H9 (cell line): ENCODE measurements around the gene CYGB. TPM values are rescaled to one million over a fixed set of nuclear protein-coding genes. Genes with fewer than 3 reads are reported as not detected.

Experiments
- DNase-seq: peaks from one replicate; pipeline ENCODE4 v3.0.0-alpha.2; 2017
- H2AFZ ChIP-seq: one replicate; pipeline ENCODE4 v1.6.1; 2013; ENCODE audit warnings: mild to moderate bottlenecking, low read length, control low read depth, moderate library complexity
- H2AK5ac ChIP-seq: 2 replicates; pipeline ENCODE4 v1.6.1; 2013; ENCODE audit warnings: low read length, control low read depth, mixed read lengths; ENCODE audit not compliant: insufficient read length
- H2BK120ac ChIP-seq: one replicate; pipeline ENCODE4 v1.6.1; 2013; ENCODE audit warnings: low read depth, mild to moderate bottlenecking, low read length, control low read depth, inconsistent platforms; ENCODE audit not compliant: poor library complexity, severe bottlenecking
- H2BK12ac ChIP-seq: 2 replicates; pipeline ENCODE4 v1.6.1; 2013; ENCODE audit warnings: low read length, control low read depth, mixed read lengths, low read depth; ENCODE audit not compliant: insufficient read length
- H2BK15ac ChIP-seq: 2 replicates; pipeline ENCODE4 v1.6.1; 2013; ENCODE audit warnings: low read depth, low read length, control low read depth
- H2BK20ac ChIP-seq: one replicate; pipeline ENCODE4 v1.6.1; 2013; ENCODE audit warnings: low read depth, mild to moderate bottlenecking, low read length, control low read depth, inconsistent platforms; ENCODE audit not compliant: poor library complexity, severe bottlenecking
- H2BK5ac ChIP-seq: 2 replicates; pipeline ENCODE4 v1.6.1; 2013; ENCODE audit warnings: low read length, control low read depth, mixed read lengths; ENCODE audit not compliant: insufficient read length
- H3K14ac ChIP-seq: 2 replicates; pipeline ENCODE4 v1.6.1; 2013; ENCODE audit warnings: low read length, control low read depth; ENCODE audit not compliant: insufficient read depth
- H3K18ac ChIP-seq: 2 replicates; pipeline ENCODE4 v1.6.1; 2013; ENCODE audit warnings: low read depth, mild to moderate bottlenecking, mixed read lengths, low read length, control low read depth; ENCODE audit not compliant: insufficient read length
- H3K23ac ChIP-seq: 2 replicates; pipeline ENCODE4 v1.6.1; 2013; ENCODE audit warnings: low read length, control low read depth, mixed read lengths, low read depth; ENCODE audit not compliant: insufficient read length
- H3K23me2 ChIP-seq: 2 replicates; pipeline ENCODE4 v1.6.1; 2013; ENCODE audit warnings: low read depth, mild to moderate bottlenecking, mixed read lengths, low read length, control low read depth; ENCODE audit not compliant: insufficient read length, poor library complexity, severe bottlenecking
- H3K27ac ChIP-seq: 2 replicates; pipeline ENCODE4 v1.5.1; 2013; ENCODE audit warnings: low read length, control low read depth, mixed read lengths, low read depth; ENCODE audit not compliant: insufficient read length
- H3K27me3 ChIP-seq: 2 replicates; pipeline ENCODE4 v1.6.1; 2013; ENCODE audit warnings: low read length, control low read depth, inconsistent platforms; ENCODE audit not compliant: insufficient read depth
- H3K4ac ChIP-seq: 2 replicates; pipeline ENCODE4 v1.6.1; 2013; ENCODE audit warnings: low read depth, mild to moderate bottlenecking, control low read depth, inconsistent platforms, low read length, moderate library complexity
- H3K4me1 ChIP-seq: 2 replicates; pipeline ENCODE4 v1.6.1; 2013; ENCODE audit warnings: low read length, control low read depth, inconsistent platforms; ENCODE audit not compliant: insufficient read depth
- H3K4me2 ChIP-seq: 2 replicates; pipeline ENCODE4 v1.6.1; 2013; ENCODE audit warnings: low read length, control low read depth, mixed read lengths; ENCODE audit not compliant: insufficient read length, insufficient read depth
- H3K56ac ChIP-seq: 2 replicates; pipeline ENCODE4 v1.6.1; 2013; ENCODE audit warnings: low read depth, mild to moderate bottlenecking, mixed read lengths, low read length, control low read depth; ENCODE audit not compliant: insufficient read length
- H3K79me1 ChIP-seq: 2 replicates; pipeline ENCODE4 v1.6.1; 2013; ENCODE audit warnings: low read depth, mild to moderate bottlenecking, moderate library complexity, low read length, control low read depth, inconsistent platforms; ENCODE audit not compliant: insufficient read depth, poor library complexity, severe bottlenecking
- H3K79me2 ChIP-seq: 2 replicates; pipeline ENCODE4 v1.6.1; 2013; ENCODE audit warnings: low read length, control low read depth, inconsistent platforms; ENCODE audit not compliant: insufficient read depth
- H3K9ac ChIP-seq: 2 replicates; pipeline ENCODE4 v1.6.1; 2013; ENCODE audit warnings: low read length, control low read depth, mixed read lengths; ENCODE audit not compliant: insufficient read length; ENCODE audit errors: extremely low read depth
- H3K9me3 ChIP-seq: one replicate; pipeline ENCODE4 v1.6.1; 2013; ENCODE audit warnings: low read depth, low read length, inconsistent platforms; ENCODE audit not compliant: control insufficient read depth
- H3T11ph ChIP-seq: one replicate; pipeline ENCODE4 v1.6.1; 2013; ENCODE audit warnings: mild to moderate bottlenecking, low read length, control low read depth, inconsistent platforms
- H4K20me1 ChIP-seq: one replicate; pipeline ENCODE4 v1.6.1; 2013; ENCODE audit not compliant: control insufficient read depth, insufficient read length, insufficient read depth
- H4K5ac ChIP-seq: 2 replicates; pipeline ENCODE4 v1.6.1; 2013; ENCODE audit warnings: low read depth, mild to moderate bottlenecking, mixed read lengths, low read length, control low read depth; ENCODE audit not compliant: insufficient read length
- H4K8ac ChIP-seq: replicated peaks from 2 replicates; pipeline ENCODE4 v1.6.1; 2013; ENCODE audit warnings: low read length, control low read depth, mixed read lengths, low read depth; ENCODE audit not compliant: insufficient read length
- H4K91ac ChIP-seq: 2 replicates; pipeline ENCODE4 v1.6.1; 2013; ENCODE audit warnings: low read depth, mild to moderate bottlenecking, moderate library complexity, mixed read lengths, low read length, control low read depth; ENCODE audit not compliant: insufficient read length
- H3K27ac Mint-ChIP-seq, 3 experiments: 2 replicates in 2 of 3; 3 replicates in 1 of 3; pipeline ENCODE4 v1.8.0; 2020 to 2021; ENCODE audit warnings: mixed read lengths in 3 of 3, mild to moderate bottlenecking in 1 of 3, moderate library complexity in 1 of 3
- H3K27me3 Mint-ChIP-seq: 2 replicates; pipeline ENCODE4 v1.8.0; 2021; ENCODE audit warnings: low read depth, mild to moderate bottlenecking, moderate library complexity, mixed read lengths
- H3K36me3 Mint-ChIP-seq, 3 experiments: 2 replicates in 2 of 3; 3 replicates in 1 of 3; pipeline ENCODE4 v1.8.0; 2020 to 2021; ENCODE audit warnings: low read depth in 3 of 3, mixed read lengths in 3 of 3; ENCODE audit not compliant: insufficient read depth in 1 of 3
- H3K4me1 Mint-ChIP-seq, 2 experiments: 2 replicates each; pipeline ENCODE4 v1.8.0; 2020; ENCODE audit warnings: mixed read lengths in 2 of 2
- H3K4me3 Mint-ChIP-seq, 2 experiments: 2 replicates in 1 of 2; 3 replicates in 1 of 2; pipeline ENCODE4 v1.8.0; 2020 to 2021; ENCODE audit warnings: mild to moderate bottlenecking in 2 of 2, mixed read lengths in 2 of 2, moderate library complexity in 1 of 2
- H3K9me3 Mint-ChIP-seq, 2 experiments: 2 replicates in 1 of 2; 3 replicates in 1 of 2; pipeline ENCODE4 v1.8.0; 2020; ENCODE audit warnings: mild to moderate bottlenecking in 2 of 2, mixed read lengths in 2 of 2, moderate library complexity in 1 of 2
- WGBS: extraction: QIAGEN DNeasy Blood & Tissue Kit; methylation state at CpG from one replicate; pipeline ENCODE4 v1.1.7; 2013; ENCODE audit warnings: missing lambda C conversion rate, low lambda C conversion rate, mixed read lengths; ENCODE audit not compliant: insufficient read length; ENCODE audit errors: extremely low coverage; 5-methylcytosine and 5-hydroxymethylcytosine counted together
- total RNA-seq: library from RNA; stranded (reverse); gene quantifications from 2 replicates; pipeline ENCODE4 v1.2.1, GENCODE V29; 2021
- TF ChIP-seq, protein P1 (sequence below): fragments of 200-600 bp; sonication (generic); conservative IDR thresholded peaks from 3 replicates; pipeline ENCODE4 v1.8.0; 2021; ENCODE audit warnings: antibody characterized with exemption, mild to moderate bottlenecking

The CYGB gene
- total RNA-seq, 1 experiment from 2014 or later = 2.4 TPM

DNA sequence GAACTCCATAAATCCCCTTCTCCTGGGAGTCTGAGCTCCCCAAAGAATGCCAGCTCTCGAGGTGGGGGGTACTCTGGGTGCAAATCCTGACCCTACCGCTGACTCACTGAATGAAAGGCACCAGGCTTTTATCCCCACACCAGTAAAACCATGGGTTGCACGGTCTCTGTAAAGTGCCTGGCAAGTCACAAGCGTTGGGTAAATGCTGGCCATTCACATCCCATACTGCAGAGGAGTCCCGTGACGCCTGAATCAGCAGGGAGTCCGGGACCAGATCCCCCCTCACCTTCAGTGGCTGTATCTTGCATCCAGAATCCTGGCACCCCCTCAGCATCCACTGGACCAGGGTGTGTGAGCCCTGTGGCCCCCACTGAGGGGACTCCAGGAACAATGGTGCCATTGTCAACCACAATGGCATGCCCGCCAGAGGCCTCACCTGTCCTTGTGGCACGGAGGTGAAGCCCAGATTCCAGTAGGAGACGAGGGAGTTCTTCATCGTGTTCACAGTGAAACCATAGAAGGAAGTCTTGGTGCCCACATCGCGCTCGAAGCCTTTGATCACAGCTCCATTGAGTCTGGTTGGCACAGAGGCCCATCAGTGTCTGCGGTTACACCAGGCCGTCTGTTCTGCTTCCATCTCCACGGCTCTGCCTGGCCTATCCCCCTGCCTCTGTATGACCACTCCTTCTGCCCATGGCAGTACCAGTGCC is 34.8 kb upstream of the CYGB start:
- Histone ChIP-seq H3K79me1 (no peaks in the 10 kb centered on the region), H3K4me1 (no peaks in the 10 kb centered on the region; the same call in 1 of the 2 replicates), H2BK15ac (no peak overlapping the region), H3T11ph (no peak overlapping the region), H3K4me2 (no peak overlapping the region), H3K23ac (no peak overlapping the region), H3K14ac (no peak overlapping the region), H2AFZ (no peak overlapping the region), H3K23me2 (no peaks in the 10 kb centered on the region), H2BK5ac (no peak overlapping the region), H2BK20ac (no peak overlapping the region), H4K5ac (no peak overlapping the region), H4K20me1 (no peaks in the 10 kb centered on the region), H3K4ac (no peak overlapping the region), H3K56ac (no peak overlapping the region), H4K91ac (no peak overlapping the region), H3K27ac (no peak overlapping the region), H3K9ac (no peak overlapping the region), H2BK120ac (no peak overlapping the region), H4K8ac (no peak overlapping the region), H2BK12ac (no peak overlapping the region), H3K27me3 (no peaks in the 10 kb centered on the region), H2AK5ac (no peak overlapping the region), H3K18ac (no peak overlapping the region), H3K79me2 (no peaks in the 10 kb centered on the region), H3K9me3 (no peaks in the 10 kb centered on the region)
- no peak overlapping the region for H3K4me3 Mint-ChIP-seq
- peaks cover 0 to 5% (median 0%) of the 10 kb centered on the region in 3 experiments; a peak in 3 of 7 replicates for H3K36me3 Mint-ChIP-seq
- H3K27me3 Mint-ChIP-seq = no peaks in the 10 kb centered on the region; the same call in 1 of the 2 replicates
- no peak overlapping the region; a peak in 1 of 7 replicates for H3K27ac Mint-ChIP-seq
- H3K9me3 Mint-ChIP-seq = no peaks in the 10 kb centered on the region
- peaks cover 22 to 25% of the 10 kb centered on the region in 2 experiments for H3K4me1 Mint-ChIP-seq
- no peak for DNase-seq
- TF ChIP-seq, protein P1, sequence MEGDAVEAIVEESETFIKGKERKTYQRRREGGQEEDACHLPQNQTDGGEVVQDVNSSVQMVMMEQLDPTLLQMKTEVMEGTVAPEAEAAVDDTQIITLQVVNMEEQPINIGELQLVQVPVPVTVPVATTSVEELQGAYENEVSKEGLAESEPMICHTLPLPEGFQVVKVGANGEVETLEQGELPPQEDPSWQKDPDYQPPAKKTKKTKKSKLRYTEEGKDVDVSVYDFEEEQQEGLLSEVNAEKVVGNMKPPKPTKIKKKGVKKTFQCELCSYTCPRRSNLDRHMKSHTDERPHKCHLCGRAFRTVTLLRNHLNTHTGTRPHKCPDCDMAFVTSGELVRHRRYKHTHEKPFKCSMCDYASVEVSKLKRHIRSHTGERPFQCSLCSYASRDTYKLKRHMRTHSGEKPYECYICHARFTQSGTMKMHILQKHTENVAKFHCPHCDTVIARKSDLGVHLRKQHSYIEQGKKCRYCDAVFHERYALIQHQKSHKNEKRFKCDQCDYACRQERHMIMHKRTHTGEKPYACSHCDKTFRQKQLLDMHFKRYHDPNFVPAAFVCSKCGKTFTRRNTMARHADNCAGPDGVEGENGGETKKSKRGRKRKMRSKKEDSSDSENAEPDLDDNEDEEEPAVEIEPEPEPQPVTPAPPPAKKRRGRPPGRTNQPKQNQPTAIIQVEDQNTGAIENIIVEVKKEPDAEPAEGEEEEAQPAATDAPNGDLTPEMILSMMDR = no peak
- no CpG with 5 or more reads among the region's 17 CpGs for WGBS
